Stomach (tissue), 4 donors: ENCODE measurements around the gene SNPH.

ENCODE experiments used
- CTCF ChIP-seq, 7 experiments: fragments of 450-650 bp in 4 of 7; fragments of 200-600 bp in 3 of 7; sonication (generic) in 3 of 7; IDR thresholded peaks; one replicate each; pipeline ENCODE4 v1.5.1; 2016 to 2019; ENCODE audit warnings: antibody characterized with exemption in 7 of 7, control low read depth in 2 of 7, mild to moderate bottlenecking in 1 of 7
- EP300 ChIP-seq: sonication (generic); formaldehyde crosslinking; IDR thresholded peaks from one replicate; pipeline ENCODE4 v1.6.1; 2017; ENCODE audit warnings: antibody characterized with exemption
- POLR2A ChIP-seq, 4 donors: fragments of 450-650 bp; IDR thresholded peaks; one replicate each; pipeline ENCODE4 v1.6.1; 2016; ENCODE audit warnings: antibody characterized with exemption in 4 of 4, control low read depth in 2 of 4, mild to moderate bottlenecking in 1 of 4, moderate library complexity in 1 of 4
- POLR2AphosphoS5 ChIP-seq, 3 donors: sonication (generic); formaldehyde crosslinking; IDR thresholded peaks; one replicate each; pipeline ENCODE4 v1.6.1; 2016; ENCODE audit warnings: antibody characterized with exemption in 3 of 3

DNA sequence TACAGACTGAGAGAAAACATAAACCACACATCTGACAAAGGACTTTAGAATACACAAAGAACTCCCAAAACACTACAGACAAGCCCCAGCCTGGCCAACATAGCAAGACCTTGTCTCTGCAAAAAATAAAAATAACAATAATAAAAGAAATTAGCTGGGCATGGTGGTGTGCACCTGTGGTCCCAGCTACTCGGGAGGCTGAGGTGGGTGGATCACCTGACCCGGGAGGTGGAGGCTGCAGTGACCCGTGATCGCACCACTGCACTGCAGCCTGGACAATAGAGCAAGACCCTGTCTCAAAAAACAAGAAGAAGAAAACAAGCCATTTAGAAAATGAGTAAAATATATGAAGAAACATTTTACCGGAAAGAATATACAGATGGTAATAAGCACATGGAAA lies 49.7 kb downstream of the SNPH start:
- TF ChIP-seq POLR2A (IDR thresholded peaks at IDR 0.05): no peak
- TF ChIP-seq CTCF (IDR thresholded peaks at IDR 0.05): no peak
- TF ChIP-seq POLR2AphosphoS5 (IDR thresholded peaks at IDR 0.05): no peak
- no peak for TF ChIP-seq EP300
